K562 (cell line): ENCODE data around the gene KDELR3. TPM values are rescaled to one million over a fixed set of nuclear protein-coding genes. Genes with fewer than 3 reads are reported as not detected.

ENCODE experiments used
- BCOR ChIP-seq: fragments of 450-650 bp; IDR thresholded peaks from 2 replicates; pipeline ENCODE4 v1.6.1; 2016
- EP400 ChIP-seq: fragments of 450-650 bp; IDR thresholded peaks from 2 replicates; pipeline ENCODE4 v1.6.1; 2017; ENCODE audit warnings: antibody characterized with exemption, mild to moderate bottlenecking, moderate library complexity
- HCFC1 ChIP-seq: IDR thresholded peaks from 2 replicates; pipeline ENCODE4 v1.6.1; 2012; ENCODE audit warnings: low read depth, low read length, improper control_type of control experiment
- HMG20B ChIP-seq: fragments of 250-450 bp; sonication (Bioruptor Pico); IDR thresholded peaks from 2 replicates; pipeline ENCODE4 v1.5.0; 2021; ENCODE audit warnings: mild to moderate bottlenecking
- MYC ChIP-seq, 2 experiments: fragments of 250-450 bp in 1 of 2; sonication (Bioruptor Pico) in 1 of 2; IDR thresholded peaks; 2 replicates each; pipeline versions ENCODE4 v1.5.1 to v1.6.1; 2012 to 2021; ENCODE audit warnings: low read depth in 2 of 2, borderline replicate concordance in 1 of 2, improper control_type of control experiment in 1 of 2, low read length in 1 of 2, mild to moderate bottlenecking in 1 of 2, moderate library complexity in 1 of 2
- NBN ChIP-seq: fragments of 450-650 bp; IDR thresholded peaks from 2 replicates; pipeline ENCODE4 v1.6.1; 2016; ENCODE audit warnings: low read depth, mild to moderate bottlenecking
- NR2C2 ChIP-seq, 2 experiments: fragments of 200-800 bp in 1 of 2; sonication (Bioruptor generic) in 1 of 2; sonication (generic) in 1 of 2; formaldehyde crosslinking in 1 of 2; IDR thresholded peaks; 2 replicates each; pipeline versions ENCODE4 v1.6.1 to v1.8.0; 2016 to 2022; ENCODE audit warnings: mild to moderate bottlenecking in 1 of 2, missing compliant biosample characterization in 1 of 2, missing genetic modification characterization in 1 of 2, missing genetic modification reagents in 1 of 2
- NR2F6 ChIP-seq: fragments of 450-650 bp; formaldehyde crosslinking; IDR thresholded peaks from 2 replicates; pipeline ENCODE4 v1.4.0; 2020; ENCODE audit warnings: mild to moderate bottlenecking
- TCF3 ChIP-seq: sonication (generic); formaldehyde crosslinking; IDR thresholded peaks from 2 replicates; pipeline ENCODE4 v1.4.0; 2020; ENCODE audit warnings: mild to moderate bottlenecking, missing genetic modification reagents
- TEAD4 ChIP-seq, 2 experiments: sonication (generic) in 1 of 2; formaldehyde crosslinking in 1 of 2; IDR thresholded peaks; 2 replicates each; pipeline versions ENCODE4 v1.6.1 to v1.8.0; 2012 to 2022; ENCODE audit warnings: borderline replicate concordance in 1 of 2, inconsistent platforms in 1 of 2, low read length in 1 of 2, mild to moderate bottlenecking in 1 of 2, missing genetic modification reagents in 1 of 2
- ZNF212 ChIP-seq: fragments of 450-650 bp; formaldehyde crosslinking; IDR thresholded peaks from 2 replicates; pipeline ENCODE4 v1.4.0; 2020; ENCODE audit warnings: mild to moderate bottlenecking
- ZNF707 ChIP-seq: fragments of 250-450 bp; sonication (Bioruptor Pico); conservative IDR thresholded peaks from 2 replicates; pipeline ENCODE4 v1.8.0; 2022; ENCODE audit warnings: inconsistent platforms, mild to moderate bottlenecking, moderate library complexity
- polyA plus RNA-seq, 8 experiments: library from polyadenylated mRNA; depleted of rRNA in 4 of 8; stranded (reverse) in 5 of 8; unstranded in 3 of 8; fragments of >200 nt; fragmentation: Nextera tagmentation in 2 of 8; fragmentation: Illumina TruSeq in 1 of 8; extraction: Ambion mirVana in 2 of 8; extraction: Trizol in 1 of 8; gene quantifications; 2 replicates each; pipeline versions ENCODE4 v1.2.1 to v1.2.3, GENCODE V29; 2011 to 2014; ENCODE audit warnings: inconsistent platforms in 1 of 8, missing spikeins in 1 of 8
- total RNA-seq, 7 experiments: library from RNA; depleted of rRNA in 6 of 7; stranded (reverse); fragments of >200 nt in 6 of 7; fragmentation: Illumina TruSeq in 2 of 7; extraction: Trizol in 2 of 7; gene quantifications; 2 replicates each; pipeline versions ENCODE4 v1.2.1 to v1.2.3, GENCODE V29; 2011 to 2021; ENCODE audit warnings: low replicate concordance in 1 of 7
- TF ChIP-seq, protein P1 (sequence below): fragments of 450-650 bp; IDR thresholded peaks from 2 replicates; pipeline ENCODE4 v1.7.0; 2016; ENCODE audit warnings: borderline replicate concordance
- TF ChIP-seq, protein P2 (sequence below), 2 experiments: fragments of 450-650 bp; conservative IDR thresholded peaks; 2 replicates each; pipeline ENCODE4 v1.6.1; 2017; ENCODE audit warnings: mild to moderate bottlenecking in 2 of 2, moderate library complexity in 2 of 2
- TF ChIP-seq, protein P3 (sequence below): fragments of 200-800 bp; sonication (Bioruptor generic); IDR thresholded peaks from 2 replicates; pipeline ENCODE4 v1.6.1; 2017; ENCODE audit warnings: missing genetic modification characterization, missing compliant biosample characterization
- TF ChIP-seq, protein P4 (sequence below): sonication (generic); formaldehyde crosslinking; IDR thresholded peaks from 2 replicates; pipeline ENCODE4 v1.8.0; 2022; ENCODE audit warnings: mild to moderate bottlenecking, missing genetic modification reagents

KDELR3 gene
- total and polyA plus RNA-seq, 9 of the 15 experiments (the other 6 are each of a cell fraction or from before 2014, with no cell fraction given) = 7.1 to 44.8 (median 9.6) TPM

DNA sequence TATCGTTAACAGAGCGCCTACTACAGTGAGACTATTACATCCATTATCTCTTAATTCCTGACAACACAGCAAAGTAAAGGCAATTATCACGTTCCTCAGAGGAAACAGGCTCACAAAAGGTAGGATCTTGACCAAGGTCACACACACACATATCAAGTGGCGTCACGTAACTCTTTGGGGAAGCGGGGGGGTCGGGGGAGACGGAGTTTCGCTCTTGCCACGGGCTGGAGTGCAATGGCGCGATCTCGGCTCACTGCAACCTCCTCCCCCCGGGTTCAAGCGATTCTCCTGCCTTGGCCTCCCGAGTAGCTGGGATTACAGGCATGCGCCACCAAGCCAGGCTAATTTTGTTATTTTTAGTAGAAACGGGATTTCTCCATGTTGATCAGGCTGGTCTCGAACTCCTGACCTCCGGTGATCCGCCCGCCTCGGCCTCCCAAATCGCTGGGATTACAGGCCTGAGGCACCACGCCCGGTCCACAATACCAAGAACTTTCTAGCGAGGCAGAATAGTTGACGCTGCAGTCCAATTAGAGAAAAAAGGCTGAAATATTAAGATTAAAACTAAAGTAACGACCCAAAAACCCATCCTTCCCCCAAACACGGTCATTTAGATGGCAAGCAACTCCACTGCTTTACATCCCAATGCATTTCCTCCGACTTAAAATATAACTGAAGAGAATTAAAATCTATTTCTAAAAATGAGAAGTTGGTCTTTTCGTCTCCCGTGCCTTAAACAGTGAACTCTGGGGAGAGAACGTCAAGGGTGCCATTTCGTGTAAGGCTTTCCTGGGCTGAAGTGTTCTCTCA lies 37.0 kb downstream of the KDELR3 start (continued):
- TF ChIP-seq MYC (IDR thresholded peaks at IDR 0.05; ENCODE audit: low read depth, low read length) = peak; percentile 8; the same call in 1 of the 2 replicates
- TF ChIP-seq MYC (CRISPR knock-in tag; IDR thresholded peaks at IDR 0.05; ENCODE audit: borderline replicate concordance, low read depth) = no peak
- TF ChIP-seq NR2F6 = no peak
- peak; percentile 69 for TF ChIP-seq EP400
- TF ChIP-seq ZNF707 = no peak
- 0 out of 2 replicates have a peak, but pooled peaks have one; percentile 20 for TF ChIP-seq NBN
- TF ChIP-seq, protein P1, sequence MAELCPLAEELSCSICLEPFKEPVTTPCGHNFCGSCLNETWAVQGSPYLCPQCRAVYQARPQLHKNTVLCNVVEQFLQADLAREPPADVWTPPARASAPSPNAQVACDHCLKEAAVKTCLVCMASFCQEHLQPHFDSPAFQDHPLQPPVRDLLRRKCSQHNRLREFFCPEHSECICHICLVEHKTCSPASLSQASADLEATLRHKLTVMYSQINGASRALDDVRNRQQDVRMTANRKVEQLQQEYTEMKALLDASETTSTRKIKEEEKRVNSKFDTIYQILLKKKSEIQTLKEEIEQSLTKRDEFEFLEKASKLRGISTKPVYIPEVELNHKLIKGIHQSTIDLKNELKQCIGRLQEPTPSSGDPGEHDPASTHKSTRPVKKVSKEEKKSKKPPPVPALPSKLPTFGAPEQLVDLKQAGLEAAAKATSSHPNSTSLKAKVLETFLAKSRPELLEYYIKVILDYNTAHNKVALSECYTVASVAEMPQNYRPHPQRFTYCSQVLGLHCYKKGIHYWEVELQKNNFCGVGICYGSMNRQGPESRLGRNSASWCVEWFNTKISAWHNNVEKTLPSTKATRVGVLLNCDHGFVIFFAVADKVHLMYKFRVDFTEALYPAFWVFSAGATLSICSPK = no peak
- TF ChIP-seq TCF3 = peak; percentile 32; the same call in 1 of the 2 replicates
- TF ChIP-seq, protein P2, sequence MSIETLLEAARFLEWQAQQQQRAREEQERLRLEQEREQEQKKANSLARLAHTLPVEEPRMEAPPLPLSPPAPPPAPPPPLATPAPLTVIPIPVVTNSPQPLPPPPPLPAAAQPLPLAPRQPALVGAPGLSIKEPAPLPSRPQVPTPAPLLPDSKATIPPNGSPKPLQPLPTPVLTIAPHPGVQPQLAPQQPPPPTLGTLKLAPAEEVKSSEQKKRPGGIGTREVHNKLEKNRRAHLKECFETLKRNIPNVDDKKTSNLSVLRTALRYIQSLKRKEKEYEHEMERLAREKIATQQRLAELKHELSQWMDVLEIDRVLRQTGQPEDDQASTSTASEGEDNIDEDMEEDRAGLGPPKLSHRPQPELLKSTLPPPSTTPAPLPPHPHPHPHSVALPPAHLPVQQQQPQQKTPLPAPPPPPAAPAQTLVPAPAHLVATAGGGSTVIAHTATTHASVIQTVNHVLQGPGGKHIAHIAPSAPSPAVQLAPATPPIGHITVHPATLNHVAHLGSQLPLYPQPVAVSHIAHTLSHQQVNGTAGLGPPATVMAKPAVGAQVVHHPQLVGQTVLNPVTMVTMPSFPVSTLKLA (conservative IDR thresholded peaks at IDR 0.05) = peak; percentile 27 to 42; a peak in 2 of 4 replicates
- no peak for TF ChIP-seq ZNF212
- TF ChIP-seq NR2C2 (CRISPR knock-in tag; IDR thresholded peaks at IDR 0.05) = no peak
- peak; percentile 9; the same call in 1 of the 2 replicates for TF ChIP-seq NR2C2 (tag; IDR thresholded peaks at IDR 0.05)
- TF ChIP-seq HMG20B (CRISPR knock-in tag) = no peak
- no peak for TF ChIP-seq HCFC1
- TF ChIP-seq, protein P3, sequence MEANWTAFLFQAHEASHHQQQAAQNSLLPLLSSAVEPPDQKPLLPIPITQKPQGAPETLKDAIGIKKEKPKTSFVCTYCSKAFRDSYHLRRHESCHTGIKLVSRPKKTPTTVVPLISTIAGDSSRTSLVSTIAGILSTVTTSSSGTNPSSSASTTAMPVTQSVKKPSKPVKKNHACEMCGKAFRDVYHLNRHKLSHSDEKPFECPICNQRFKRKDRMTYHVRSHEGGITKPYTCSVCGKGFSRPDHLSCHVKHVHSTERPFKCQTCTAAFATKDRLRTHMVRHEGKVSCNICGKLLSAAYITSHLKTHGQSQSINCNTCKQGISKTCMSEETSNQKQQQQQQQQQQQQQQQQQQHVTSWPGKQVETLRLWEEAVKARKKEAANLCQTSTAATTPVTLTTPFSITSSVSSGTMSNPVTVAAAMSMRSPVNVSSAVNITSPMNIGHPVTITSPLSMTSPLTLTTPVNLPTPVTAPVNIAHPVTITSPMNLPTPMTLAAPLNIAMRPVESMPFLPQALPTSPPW (CRISPR knock-in tag) = peak; percentile 96
- peak; percentile 58 for TF ChIP-seq BCOR
- TF ChIP-seq TEAD4 (IDR thresholded peaks at IDR 0.05; ENCODE audit: low read length) = 0 out of 2 replicates have a peak, but pooled peaks have one; percentile 12
- no peak for TF ChIP-seq TEAD4 (CRISPR knock-in tag; IDR thresholded peaks at IDR 0.05; ENCODE audit: borderline replicate concordance)
- TF ChIP-seq, protein P4, sequence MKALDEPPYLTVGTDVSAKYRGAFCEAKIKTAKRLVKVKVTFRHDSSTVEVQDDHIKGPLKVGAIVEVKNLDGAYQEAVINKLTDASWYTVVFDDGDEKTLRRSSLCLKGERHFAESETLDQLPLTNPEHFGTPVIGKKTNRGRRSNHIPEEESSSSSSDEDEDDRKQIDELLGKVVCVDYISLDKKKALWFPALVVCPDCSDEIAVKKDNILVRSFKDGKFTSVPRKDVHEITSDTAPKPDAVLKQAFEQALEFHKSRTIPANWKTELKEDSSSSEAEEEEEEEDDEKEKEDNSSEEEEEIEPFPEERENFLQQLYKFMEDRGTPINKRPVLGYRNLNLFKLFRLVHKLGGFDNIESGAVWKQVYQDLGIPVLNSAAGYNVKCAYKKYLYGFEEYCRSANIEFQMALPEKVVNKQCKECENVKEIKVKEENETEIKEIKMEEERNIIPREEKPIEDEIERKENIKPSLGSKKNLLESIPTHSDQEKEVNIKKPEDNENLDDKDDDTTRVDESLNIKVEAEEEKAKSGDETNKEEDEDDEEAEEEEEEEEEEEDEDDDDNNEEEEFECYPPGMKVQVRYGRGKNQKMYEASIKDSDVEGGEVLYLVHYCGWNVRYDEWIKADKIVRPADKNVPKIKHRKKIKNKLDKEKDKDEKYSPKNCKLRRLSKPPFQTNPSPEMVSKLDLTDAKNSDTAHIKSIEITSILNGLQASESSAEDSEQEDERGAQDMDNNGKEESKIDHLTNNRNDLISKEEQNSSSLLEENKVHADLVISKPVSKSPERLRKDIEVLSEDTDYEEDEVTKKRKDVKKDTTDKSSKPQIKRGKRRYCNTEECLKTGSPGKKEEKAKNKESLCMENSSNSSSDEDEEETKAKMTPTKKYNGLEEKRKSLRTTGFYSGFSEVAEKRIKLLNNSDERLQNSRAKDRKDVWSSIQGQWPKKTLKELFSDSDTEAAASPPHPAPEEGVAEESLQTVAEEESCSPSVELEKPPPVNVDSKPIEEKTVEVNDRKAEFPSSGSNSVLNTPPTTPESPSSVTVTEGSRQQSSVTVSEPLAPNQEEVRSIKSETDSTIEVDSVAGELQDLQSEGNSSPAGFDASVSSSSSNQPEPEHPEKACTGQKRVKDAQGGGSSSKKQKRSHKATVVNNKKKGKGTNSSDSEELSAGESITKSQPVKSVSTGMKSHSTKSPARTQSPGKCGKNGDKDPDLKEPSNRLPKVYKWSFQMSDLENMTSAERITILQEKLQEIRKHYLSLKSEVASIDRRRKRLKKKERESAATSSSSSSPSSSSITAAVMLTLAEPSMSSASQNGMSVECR = 0 out of 2 replicates have a peak, but pooled peaks have one; percentile 41
